Thyroid gland (tissue), 4 donors: ENCODE results near the gene IFI27L1.

ENCODE experiments used
- CTCF ChIP-seq, 6 experiments: fragments of 200-600 bp in 3 of 6; fragments of 450-650 bp in 3 of 6; sonication (generic) in 3 of 6; IDR thresholded peaks; one replicate each; pipeline ENCODE4 v1.5.1; 2016 to 2019; ENCODE audit warnings: antibody characterized with exemption in 6 of 6, mild to moderate bottlenecking in 2 of 6, inconsistent platforms in 1 of 6, moderate library complexity in 1 of 6
- POLR2A ChIP-seq, 2 donors: fragments of 450-650 bp; IDR thresholded peaks; one replicate each; pipeline ENCODE4 v1.6.1; 2017; ENCODE audit warnings: antibody characterized with exemption in 2 of 2, mild to moderate bottlenecking in 2 of 2, moderate library complexity in 1 of 2

DNA sequence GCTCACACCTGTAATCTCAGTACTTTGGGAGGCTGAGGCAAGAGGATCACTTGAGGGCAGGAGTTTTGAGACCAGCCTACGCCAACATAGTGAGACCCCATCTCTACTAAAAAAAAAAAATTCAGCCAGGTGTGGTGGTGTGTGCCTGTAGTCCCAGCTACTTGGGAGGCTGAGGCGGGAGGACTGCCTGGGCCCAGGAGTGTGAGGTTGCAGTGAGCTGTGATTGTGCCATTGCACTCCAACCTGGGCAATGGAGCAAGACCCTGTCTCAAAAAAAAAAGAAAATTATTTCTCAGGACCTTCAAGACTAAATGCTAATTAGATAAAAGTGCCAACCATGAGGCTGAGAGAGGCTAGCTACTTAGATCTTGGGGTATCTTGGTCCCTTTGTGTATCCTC, 31.5 kb upstream of the IFI27L1 start:
- no peak for TF ChIP-seq CTCF (IDR thresholded peaks at IDR 0.05)
- no peak for TF ChIP-seq POLR2A (IDR thresholded peaks at IDR 0.05)
